ENCODE data around the gene ATG16L1.

Gene ATG16L1

GRCh38 chr2:233260661-233261060, 9.2 kb downstream of the ATG16L1 start:
- no peak for DNase-seq (ENCODE audit: low read depth in 2 of 2)

- DNase-seq (ENCODE audit: low read depth in 2 of 2), result no peak
Observed at GRCh38 chr2:233261819-233262555, 10.5 kb downstream of the ATG16L1 start.

- DNase-seq (ENCODE audit: low read depth in 2 of 2), result no peak
Observed at GRCh38 chr2:233262562-233262961, 11.1 kb downstream of the ATG16L1 start.

GRCh38 chr2:233263045-233263570, 11.6 kb downstream of the ATG16L1 start:
- DNase-seq (ENCODE audit: low read depth in 2 of 2), result no peak

- DNase-seq (ENCODE audit: low read depth in 2 of 2), result no peak
Observed at GRCh38 chr2:233264667-233265066, 13.2 kb downstream of the ATG16L1 start.

- DNase-seq (ENCODE audit: low read depth in 2 of 2), result no peak
Observed at GRCh38 chr2:233265899-233266431, 14.5 kb downstream of the ATG16L1 start.

- DNase-seq (ENCODE audit: low read depth in 2 of 2), result no peak
Observed at GRCh38 chr2:233266481-233266880, 15.0 kb downstream of the ATG16L1 start.

GRCh38 chr2:233267516-233268245, 16.2 kb downstream of the ATG16L1 start:
- DNase-seq (ENCODE audit: low read depth in 2 of 2), result peak in 1 of 2 donors; percentile 58

- DNase-seq (ENCODE audit: low read depth in 2 of 2), result no peak
Observed at GRCh38 chr2:233270366-233270765, 18.9 kb downstream of the ATG16L1 start.

GRCh38 chr2:233270951-233271350, 19.5 kb downstream of the ATG16L1 start:
- DNase-seq (ENCODE audit: low read depth in 2 of 2), result no peak

GRCh38 chr2:233271693-233272092, 20.2 kb downstream of the ATG16L1 start:
- DNase-seq (ENCODE audit: low read depth in 2 of 2), result no peak

- DNase-seq (ENCODE audit: low read depth in 2 of 2), result no peak
Observed at GRCh38 chr2:233273120-233273519, 21.6 kb downstream of the ATG16L1 start.

GRCh38 chr2:233275223-233275622, 23.8 kb downstream of the ATG16L1 start:
- no peak for DNase-seq (ENCODE audit: low read depth in 2 of 2)

- no peak for DNase-seq (ENCODE audit: low read depth in 2 of 2)
Observed at GRCh38 chr2:233278921-233279320, 27.4 kb downstream of the ATG16L1 start.

- DNase-seq (ENCODE audit: low read depth in 2 of 2), result no peak
Observed at GRCh38 chr2:233280114-233280693, 28.7 kb downstream of the ATG16L1 start.

- DNase-seq (ENCODE audit: low read depth in 2 of 2), result no peak
Observed at GRCh38 chr2:233281553-233281952, 30.1 kb downstream of the ATG16L1 start.

- DNase-seq (ENCODE audit: low read depth in 2 of 2), result no peak
Observed at GRCh38 chr2:233281992-233282603, 30.6 kb downstream of the ATG16L1 start.

- no peak for DNase-seq (ENCODE audit: low read depth in 2 of 2)
Observed at GRCh38 chr2:233285921-233286320, 34.4 kb downstream of the ATG16L1 start.

GRCh38 chr2:233287871-233288270, 36.4 kb downstream of the ATG16L1 start:
- no peak for DNase-seq (ENCODE audit: low read depth in 2 of 2)

- DNase-seq (ENCODE audit: low read depth in 2 of 2), result no peak
Observed at GRCh38 chr2:233288663-233289062, 37.2 kb downstream of the ATG16L1 start.

GRCh38 chr2:233289648-233290047, 38.2 kb downstream of the ATG16L1 start:
- DNase-seq (ENCODE audit: low read depth in 2 of 2), result no peak
